BE2C (cell line): Measurements from ENCODE around the gene PYM1.
"Not testable (repeated sequence)": the region's sequence is repeated elsewhere in the genome, so short reads cannot be mapped to it uniquely, and the experiment has no call there.

Experiments used
- DNase-seq: peaks from one replicate; pipeline ENCODE4 v3.0.0-alpha.2; 2020
- H3K27me3 ChIP-seq: fragments of 250-450 bp; sonication (Bioruptor Pico); 2 replicates; pipeline ENCODE4 v1.5.1; 2020; ENCODE audit warnings: mild to moderate bottlenecking
- H3K36me3 ChIP-seq: fragments of 250-450 bp; sonication (Bioruptor Pico); 2 replicates; pipeline ENCODE4 v1.5.1; 2020; ENCODE audit warnings: mild to moderate bottlenecking
- H3K4me1 ChIP-seq: fragments of 250-450 bp; sonication (Bioruptor Pico); 2 replicates; pipeline ENCODE4 v1.5.1; 2020
- H3K4me3 ChIP-seq: 2 replicates; pipeline ENCODE4 v1.5.1; 2011; ENCODE audit warnings: low read depth, low read length
- H3K9me3 ChIP-seq: fragments of 250-450 bp; sonication (Bioruptor Pico); 2 replicates; pipeline ENCODE4 v1.5.1; 2020
- CTCF ChIP-seq: IDR thresholded peaks from 2 replicates; pipeline ENCODE4 v1.5.1; 2012; ENCODE audit warnings: mild to moderate bottlenecking, low read depth, low read length

The PYM1 gene

DNA sequence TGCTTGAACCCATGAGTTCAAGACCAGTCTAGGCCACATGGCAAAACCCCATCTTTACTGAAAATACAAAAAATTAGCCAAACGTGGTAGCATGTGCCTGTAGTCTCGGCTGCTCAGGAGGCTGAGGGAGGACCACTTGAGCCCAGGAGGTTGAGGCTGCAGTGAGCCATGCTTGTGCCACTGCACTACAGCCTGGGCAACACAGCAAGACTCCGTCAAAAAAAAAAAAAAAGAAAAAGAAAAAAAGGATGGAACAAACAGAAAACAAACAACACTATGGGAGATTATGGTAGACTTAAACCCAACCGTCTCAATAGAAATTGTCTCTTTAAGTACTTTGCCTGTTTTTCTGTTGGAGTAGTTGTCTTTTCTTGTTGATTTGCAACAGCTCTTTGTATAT, 36.4 kb downstream of the PYM1 start:
- Histone ChIP-seq H3K27me3 (no peaks in the 10 kb centered on the region), H3K9me3 (no peaks in the 10 kb centered on the region), H3K4me1 (no peaks in the 10 kb centered on the region), H3K36me3 (no peaks in the 10 kb centered on the region), H3K4me3 (no peak overlapping the region)
- TF ChIP-seq CTCF: no peak
- DNase-seq: no peak

DNA sequence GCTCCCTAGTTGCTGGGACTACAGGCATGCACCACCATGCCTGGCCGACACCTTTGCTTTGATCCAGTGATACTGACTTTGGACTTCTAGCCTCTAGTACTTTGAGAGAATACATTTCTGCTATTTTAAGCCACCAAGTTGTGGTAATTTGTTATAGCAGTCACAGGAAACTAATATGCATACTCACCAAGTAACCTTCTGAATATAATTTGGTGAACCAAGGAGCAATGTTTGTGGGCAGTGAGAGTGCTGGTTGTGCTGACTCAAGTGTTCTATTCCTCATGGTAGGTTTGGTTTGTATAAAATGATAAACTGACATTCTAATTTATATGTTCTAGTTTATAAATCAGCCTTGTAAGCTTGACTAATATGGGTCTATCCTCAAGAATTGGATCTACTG, 42.6 kb downstream of the PYM1 start:
- no peak for TF ChIP-seq CTCF
- no peak for DNase-seq

GRCh38 chr12:55877824-55878223, 49.9 kb downstream of the PYM1 start:
- no peaks in the 10 kb centered on the region for H3K9me3 ChIP-seq
- no peak for TF ChIP-seq CTCF
- no peaks in the 10 kb centered on the region for H3K4me1 ChIP-seq
- no peaks in the 10 kb centered on the region for H3K36me3 ChIP-seq
- H3K4me3 ChIP-seq: no peak overlapping the region
- H3K27me3 ChIP-seq: no peaks in the 10 kb centered on the region
- no peak for DNase-seq

More for the DNA sequence above, 42.6 kb downstream of the PYM1 start:
- H3K27me3 ChIP-seq: peaks cover 5% of the 10 kb centered on the region; the same call in 1 of the 2 replicates
- H3K36me3 ChIP-seq: no peaks in the 10 kb centered on the region
- H3K9me3 ChIP-seq: no peaks in the 10 kb centered on the region
- H3K4me3 ChIP-seq: no peak overlapping the region
- no peaks in the 10 kb centered on the region for H3K4me1 ChIP-seq

DNA sequence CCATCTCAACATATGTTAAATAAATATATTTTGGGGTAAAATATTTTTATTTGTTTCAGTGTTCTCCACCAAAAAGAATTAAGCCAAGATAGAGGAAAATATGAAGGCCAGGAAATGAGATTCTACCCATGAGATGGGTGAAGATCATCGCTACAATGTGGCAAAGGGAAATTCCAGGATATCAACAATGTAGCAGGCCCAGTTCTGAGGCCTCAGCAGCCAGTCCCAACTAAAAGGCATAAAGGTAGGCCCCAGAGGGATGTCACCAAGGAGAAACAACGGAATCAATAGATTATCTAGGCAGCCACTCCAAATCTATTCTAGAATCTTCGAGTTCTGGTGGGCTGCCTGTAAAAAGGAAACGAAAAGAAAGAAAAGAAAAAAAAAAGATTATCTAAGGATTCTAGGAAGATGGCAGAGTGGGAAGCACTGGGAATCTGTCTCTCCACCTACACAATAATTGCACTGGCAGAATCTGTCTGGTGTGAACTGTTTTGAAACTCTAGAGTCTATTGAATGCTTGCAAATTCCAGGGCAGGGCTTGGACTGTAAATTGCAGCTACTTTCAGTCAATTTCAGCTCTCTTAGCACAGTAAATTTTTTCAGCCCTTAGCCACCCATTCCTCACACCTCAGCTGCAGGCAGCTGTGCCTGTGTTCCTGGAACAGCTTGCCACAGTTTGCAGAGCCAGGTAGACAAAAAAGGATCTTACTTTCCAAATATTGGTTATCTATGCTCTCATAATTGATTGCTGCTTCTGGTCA, 51.8 kb downstream of the PYM1 start:
- no peak for DNase-seq
- Histone ChIP-seq H3K27me3 (no peaks in the 10 kb centered on the region), H3K9me3 (no peaks in the 10 kb centered on the region), H3K4me1 (no peaks in the 10 kb centered on the region), H3K4me3 (no peak overlapping the region), H3K36me3 (no peaks in the 10 kb centered on the region)
- TF ChIP-seq CTCF: no peak

GRCh38 chr12:55874443-55874842, 53.3 kb downstream of the PYM1 start:
- no peaks in the 10 kb centered on the region for H3K4me1 ChIP-seq
- no peak for TF ChIP-seq CTCF
- no peak overlapping the region for H3K4me3 ChIP-seq
- no peaks in the 10 kb centered on the region for H3K27me3 ChIP-seq
- no peak for DNase-seq
- no peaks in the 10 kb centered on the region for H3K36me3 ChIP-seq
- no peaks in the 10 kb centered on the region for H3K9me3 ChIP-seq

DNA sequence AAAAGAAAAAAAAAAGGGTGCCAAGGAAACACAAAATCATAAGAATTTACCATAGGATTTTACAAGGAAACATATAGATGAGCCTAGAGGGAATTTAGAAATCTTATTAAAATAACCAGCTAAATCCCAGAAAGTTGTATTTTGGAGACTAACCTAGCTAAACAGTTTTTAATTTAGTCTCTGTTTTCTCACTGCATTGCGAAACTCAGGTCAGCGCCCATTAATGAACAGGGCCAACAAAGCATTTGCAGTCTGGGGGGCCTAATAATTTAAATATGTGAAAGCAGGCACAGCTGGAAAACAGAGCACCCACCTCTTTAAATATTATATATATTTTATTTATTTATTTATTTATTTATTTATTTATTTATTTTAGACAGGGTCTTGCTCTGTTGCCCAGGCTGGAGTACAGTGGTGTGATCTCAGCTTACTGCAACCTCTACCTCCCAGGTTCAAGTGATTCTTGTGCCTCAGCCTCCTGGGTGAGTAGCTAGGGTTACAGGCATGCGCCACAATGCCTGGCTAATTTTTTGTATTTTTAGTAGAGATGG, 61.2 kb downstream of the PYM1 start:
- DNase-seq, H3K27me3 ChIP-seq, H3K4me3 ChIP-seq: not testable (repeated sequence)

More for the DNA sequence above, 61.2 kb downstream of the PYM1 start:
- H3K9me3 ChIP-seq, H3K4me1 ChIP-seq, H3K36me3 ChIP-seq: not testable (repeated sequence)
